Measurements from ENCODE around the gene PIF1. TPM values are rescaled to one million over a fixed set of nuclear protein-coding genes. Genes with fewer than 3 reads are reported as not detected.
"Not testable (repeated sequence)": the region's sequence is repeated elsewhere in the genome, so short reads cannot be mapped to it uniquely, and the experiment has no call there.

The PIF1 gene
- total RNA-seq, 1 donor: 7.4 TPM

DNA sequence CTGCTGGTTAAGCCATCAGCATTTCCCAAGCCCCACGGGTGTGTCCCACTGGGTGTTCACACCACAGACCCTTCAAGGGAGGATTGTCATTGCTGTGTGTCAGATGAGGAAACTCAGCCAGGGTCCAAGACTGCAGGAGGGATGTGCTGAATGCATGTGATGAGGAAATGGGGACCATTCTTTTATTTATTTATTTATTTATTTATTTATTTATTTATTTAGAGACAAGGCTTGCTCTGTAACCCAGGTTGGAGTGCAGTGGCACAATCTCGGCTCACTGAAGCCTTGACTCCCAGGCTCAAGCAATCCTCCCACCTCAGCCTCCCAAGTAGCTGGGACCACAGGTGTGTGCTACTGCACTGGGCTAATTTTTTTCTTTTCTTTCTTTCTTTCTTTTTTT is 20.8 kb downstream of the PIF1 start:
- no peak for TF ChIP-seq CTCF (IDR thresholded peaks at IDR 0.05; ENCODE audit: insufficient read depth, low read length)
- DNase-seq (ENCODE audit: low read depth): no peak
- no peak overlapping the region for H3K4me3 ChIP-seq (ENCODE audit: low read depth, low read length)

GRCh38 chr15:64803526-64803925 is 21.9 kb downstream of the PIF1 start:
- TF ChIP-seq CTCF (IDR thresholded peaks at IDR 0.05; ENCODE audit: insufficient read depth, low read length): no peak

DNA sequence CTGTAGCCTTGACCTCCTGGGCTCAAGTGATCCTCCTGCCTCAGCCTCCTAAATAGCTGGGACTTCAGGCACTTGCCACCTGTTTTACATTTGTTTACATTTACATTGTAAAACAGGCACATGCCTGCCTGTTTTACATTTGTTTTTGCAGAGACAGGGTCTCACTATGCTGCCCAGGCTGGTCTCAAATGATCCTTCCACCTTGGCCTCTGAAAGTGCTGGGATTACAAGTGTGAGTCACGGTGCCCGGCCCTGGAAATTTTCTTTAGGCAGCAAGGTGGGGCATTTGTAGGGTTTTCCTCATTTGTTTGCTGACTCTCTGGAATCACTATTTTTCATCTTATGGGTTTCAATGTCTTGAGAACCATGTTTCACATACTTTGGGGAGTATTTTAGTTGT is 25.0 kb downstream of the PIF1 start:
- DNase-seq (ENCODE audit: low read depth): no peak

More at GRCh38 chr15:64803526-64803925, 21.9 kb downstream of the PIF1 start:
- DNase-seq (ENCODE audit: low read depth): no peak
- H3K4me3 ChIP-seq (ENCODE audit: low read depth, low read length): no peak overlapping the region

GRCh38 chr15:64798905-64799304 is 26.5 kb downstream of the PIF1 start:
- DNase-seq (ENCODE audit: low read depth); H3K4me3 ChIP-seq (ENCODE audit: low read depth, low read length): not testable (repeated sequence)

More for the DNA sequence above, 25.0 kb downstream of the PIF1 start:
- H3K4me3 ChIP-seq (ENCODE audit: low read depth, low read length): no peak overlapping the region
- no peak for TF ChIP-seq CTCF (IDR thresholded peaks at IDR 0.05; ENCODE audit: insufficient read depth, low read length)

GRCh38 chr15:64795921-64796320 is 29.5 kb downstream of the PIF1 start:
- H3K4me3 ChIP-seq (ENCODE audit: low read depth, low read length); DNase-seq (ENCODE audit: low read depth): not testable (repeated sequence)

- not testable (repeated sequence) for DNase-seq (ENCODE audit: low read depth); H3K4me3 ChIP-seq (ENCODE audit: low read depth, low read length)
Measured at GRCh38 chr15:64795299-64795698, 30.1 kb downstream of the PIF1 start.

DNA sequence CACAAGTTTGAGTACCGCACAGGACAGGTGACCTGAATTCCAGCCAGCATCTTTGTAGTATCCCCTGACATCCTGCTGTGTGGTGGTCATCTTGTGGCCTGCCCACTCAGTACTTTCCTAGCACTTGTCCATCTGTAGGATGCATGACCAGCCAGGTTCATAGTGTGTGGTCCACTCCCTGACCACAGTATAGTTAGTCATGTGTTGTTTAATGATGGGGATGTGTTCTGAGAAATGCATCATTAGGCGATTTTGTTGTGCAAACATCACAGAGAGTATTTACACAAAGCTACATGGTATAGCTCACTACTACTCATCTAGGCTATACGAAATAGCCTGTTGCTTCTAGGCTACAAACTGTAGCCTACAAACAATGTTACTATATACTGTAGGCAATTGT is 33.2 kb downstream of the PIF1 start:
- no peak overlapping the region for H3K4me3 ChIP-seq (ENCODE audit: low read depth, low read length)
- no peak for TF ChIP-seq CTCF (IDR thresholded peaks at IDR 0.05; ENCODE audit: insufficient read depth, low read length)
- no peak for DNase-seq (ENCODE audit: low read depth)

GRCh38 chr15:64791401-64791800 is 34.0 kb downstream of the PIF1 start:
- no peak for TF ChIP-seq CTCF (IDR thresholded peaks at IDR 0.05; ENCODE audit: insufficient read depth, low read length)
- no peak for DNase-seq (ENCODE audit: low read depth)
- no peak overlapping the region for H3K4me3 ChIP-seq (ENCODE audit: low read depth, low read length)

- H3K4me3 ChIP-seq (ENCODE audit: low read depth, low read length): no peak overlapping the region
- DNase-seq (ENCODE audit: low read depth): no peak
- no peak for TF ChIP-seq CTCF (IDR thresholded peaks at IDR 0.05; ENCODE audit: insufficient read depth, low read length)
Measured at GRCh38 chr15:64783796-64784195, 41.7 kb downstream of the PIF1 start.

Measured in fibroblast of the aortic adventitia (primary cell).